Measurements from ENCODE around the gene RAB43.
"Not testable (repeated sequence)": the region's sequence is repeated elsewhere in the genome, so short reads cannot be mapped to it uniquely, and the experiment has no call there.

The RAB43 gene

DNA sequence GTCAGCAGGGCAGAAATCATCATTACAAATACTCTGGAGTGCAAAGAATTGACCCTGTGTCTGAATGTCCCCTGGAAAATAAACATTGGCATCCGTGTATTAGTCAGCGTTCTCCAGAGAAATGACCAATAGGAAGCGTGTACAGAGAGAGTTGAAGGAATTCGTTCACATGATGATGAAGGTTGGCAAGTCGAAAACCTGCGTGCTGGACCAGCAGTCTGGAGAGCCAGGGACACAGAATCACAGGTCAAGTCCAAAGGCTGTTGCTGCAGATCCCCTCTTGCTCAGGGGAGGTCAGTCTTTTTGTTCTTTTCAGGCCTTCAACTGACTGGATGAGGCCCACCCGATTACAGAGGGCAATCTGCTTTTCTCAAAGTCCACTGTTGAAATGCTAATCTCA lies 44.4 kb downstream of the RAB43 start:
- no peak for TF ChIP-seq CTCF (conservative IDR thresholded peaks at IDR 0.05; ENCODE audit: low read depth, low read length)
- H3K4me3 ChIP-seq (ENCODE audit: low read depth, low read length) = no peak overlapping the region
- DNase-seq (ENCODE audit: low read depth) = peak; percentile 52

GRCh38 chr3:129070086-129070885 lies 51.3 kb downstream of the RAB43 start:
- no peak overlapping the region for H3K4me3 ChIP-seq (ENCODE audit: low read depth, low read length)
- no peak for TF ChIP-seq CTCF (conservative IDR thresholded peaks at IDR 0.05; ENCODE audit: low read depth, low read length)
- no peak for DNase-seq (ENCODE audit: low read depth)

- not testable (repeated sequence) for DNase-seq (ENCODE audit: low read depth); H3K4me3 ChIP-seq (ENCODE audit: low read depth, low read length)
Measured at GRCh38 chr3:129069313-129070085, 52.1 kb downstream of the RAB43 start.

DNA sequence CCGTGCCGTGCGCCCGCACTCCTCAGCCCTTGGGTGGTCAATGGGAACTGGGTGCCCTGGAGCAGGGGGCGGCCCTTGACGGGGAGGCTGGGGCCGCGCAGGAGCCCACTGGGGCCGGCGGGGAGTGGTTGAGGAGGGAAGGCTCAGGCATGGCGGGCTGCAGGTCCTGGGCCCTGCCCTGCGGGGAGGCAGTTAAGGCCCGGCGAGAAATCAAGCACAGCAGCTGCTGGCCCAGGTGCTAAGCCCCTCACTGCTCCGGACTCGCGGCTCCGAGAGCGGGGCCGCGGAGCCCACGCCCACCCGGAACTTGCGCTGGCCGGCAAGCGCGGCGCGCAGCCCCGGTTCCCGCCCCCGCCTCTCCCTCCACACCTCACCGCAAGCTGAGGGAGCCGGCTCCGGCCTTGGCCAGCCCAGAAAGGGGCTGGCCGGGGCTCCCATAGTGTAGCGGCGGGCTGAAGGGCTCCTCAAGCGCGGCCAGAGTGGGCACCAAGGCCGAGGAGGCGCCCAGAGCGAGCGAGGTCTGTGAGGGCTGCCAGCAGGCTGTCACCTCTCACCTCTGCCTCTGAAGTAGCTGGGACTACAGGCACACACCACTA lies 53.2 kb downstream of the RAB43 start:
- no peak for TF ChIP-seq CTCF (conservative IDR thresholded peaks at IDR 0.05; ENCODE audit: low read depth, low read length)
- peak overlapping the region; percentile 54 for H3K4me3 ChIP-seq (ENCODE audit: low read depth, low read length)
- DNase-seq (ENCODE audit: low read depth) = peak; percentile 21

DNA sequence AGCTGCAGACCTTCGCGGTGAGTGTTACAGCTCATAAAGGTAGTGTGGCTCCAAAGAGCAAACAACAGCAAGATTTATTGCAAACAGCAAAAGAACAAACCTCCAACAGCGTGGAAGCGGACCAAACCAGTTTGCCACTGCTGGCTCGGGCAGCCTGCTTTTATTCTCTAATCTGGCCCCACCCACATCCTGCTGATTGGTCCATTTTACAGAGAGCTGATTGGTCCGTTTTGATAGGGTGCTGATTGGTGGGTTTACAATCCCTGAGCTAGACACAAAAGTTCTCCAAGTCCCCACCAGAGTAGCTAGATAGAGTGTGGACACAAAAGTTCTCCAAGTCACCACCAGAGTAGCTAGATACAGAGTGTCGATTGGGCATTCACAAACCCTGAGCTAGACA lies 53.9 kb downstream of the RAB43 start:
- not testable (repeated sequence) for H3K4me3 ChIP-seq (ENCODE audit: low read depth, low read length); DNase-seq (ENCODE audit: low read depth)

- H3K4me3 ChIP-seq (ENCODE audit: low read depth, low read length) = no peak overlapping the region
- TF ChIP-seq CTCF (conservative IDR thresholded peaks at IDR 0.05; ENCODE audit: low read depth, low read length) = no peak
- DNase-seq (ENCODE audit: low read depth) = no peak
Measured at GRCh38 chr3:129065720-129066073, 55.9 kb downstream of the RAB43 start.

- H3K4me3 ChIP-seq (ENCODE audit: low read depth, low read length) = no peak overlapping the region
- DNase-seq (ENCODE audit: low read depth) = no peak
- no peak for TF ChIP-seq CTCF (conservative IDR thresholded peaks at IDR 0.05; ENCODE audit: low read depth, low read length)
Measured at GRCh38 chr3:129065016-129065719, 56.4 kb downstream of the RAB43 start.

Measured in choroid plexus epithelial cell (primary cell).